Chondrocyte (in vitro differentiated cells): ENCODE results near the gene DUSP10. TPM values are rescaled to one million over a fixed set of nuclear protein-coding genes. Genes with fewer than 3 reads are reported as not detected.
A peak's percentile ranks its signal among the peaks of the same experiment; 100 is the strongest.

ENCODE experiments used
- DNase-seq: peaks from one replicate; pipeline ENCODE4 v3.0.0; 2021; ENCODE audit warnings: mixed read lengths, low spot score
- H3K27ac Mint-ChIP-seq: one replicate; pipeline ENCODE4 v1.8.0; 2021; ENCODE audit warnings: mild to moderate bottlenecking, moderate library complexity, mixed read lengths; ENCODE audit not compliant: unreplicated experiment
- H3K27me3 Mint-ChIP-seq: 2 replicates; pipeline ENCODE4 v1.8.0; 2021; ENCODE audit warnings: low read depth, mixed read lengths
- H3K36me3 Mint-ChIP-seq: 2 replicates; pipeline ENCODE4 v1.8.0; 2021; ENCODE audit warnings: low read depth, mixed read lengths
- H3K4me1 Mint-ChIP-seq: 2 replicates; pipeline ENCODE4 v1.8.0; 2021; ENCODE audit warnings: low read depth, mild to moderate bottlenecking, mixed read lengths
- H3K4me3 Mint-ChIP-seq: one replicate; pipeline ENCODE4 v1.8.0; 2021; ENCODE audit warnings: mild to moderate bottlenecking, moderate library complexity, mixed read lengths; ENCODE audit not compliant: unreplicated experiment
- H3K9me3 Mint-ChIP-seq: 2 replicates; pipeline ENCODE4 v1.8.0; 2021; ENCODE audit warnings: low read depth, mixed read lengths
- total RNA-seq: library from RNA; stranded (reverse); gene quantifications from 3 replicates; pipeline ENCODE4 v1.2.1, GENCODE V29; 2021
- TF ChIP-seq, protein P1 (sequence below): fragments of 200-600 bp; sonication (generic); IDR thresholded peaks from 2 replicates; pipeline ENCODE4 v1.5.0; 2021; ENCODE audit warnings: antibody characterized with exemption, mild to moderate bottlenecking, moderate library complexity

DUSP10 gene
- total RNA-seq, 1 donor from 2014 or later = 4.1 TPM

DNA sequence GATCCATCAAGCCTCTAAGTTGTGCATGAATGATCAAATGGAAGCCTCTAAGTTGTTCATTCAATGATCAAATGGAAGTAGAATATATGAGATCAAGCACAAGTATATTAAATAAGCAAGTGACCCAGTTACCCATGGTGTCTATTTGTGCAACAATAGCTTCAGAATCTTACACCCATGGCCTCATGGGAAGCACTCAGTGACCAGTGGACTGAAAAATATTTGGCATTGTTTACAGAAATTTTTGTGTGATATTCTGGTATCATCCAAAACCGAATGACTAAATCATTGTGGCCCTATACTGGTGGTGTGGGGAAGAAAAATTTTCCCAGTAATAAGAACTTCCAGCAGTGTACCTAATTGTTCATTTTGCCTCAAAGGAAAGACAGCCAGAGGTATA lies 46.6 kb downstream of the DUSP10 start:
- Mint-ChIP-seq H3K4me1 (peaks cover 3% of the 10 kb centered on the region), H3K4me3 (no peak overlapping the region), H3K27ac (no peak overlapping the region), H3K9me3 (peaks cover 11% of the 10 kb centered on the region), H3K36me3 (no peaks in the 10 kb centered on the region), H3K27me3 (no peaks in the 10 kb centered on the region)
- TF ChIP-seq, protein P1, sequence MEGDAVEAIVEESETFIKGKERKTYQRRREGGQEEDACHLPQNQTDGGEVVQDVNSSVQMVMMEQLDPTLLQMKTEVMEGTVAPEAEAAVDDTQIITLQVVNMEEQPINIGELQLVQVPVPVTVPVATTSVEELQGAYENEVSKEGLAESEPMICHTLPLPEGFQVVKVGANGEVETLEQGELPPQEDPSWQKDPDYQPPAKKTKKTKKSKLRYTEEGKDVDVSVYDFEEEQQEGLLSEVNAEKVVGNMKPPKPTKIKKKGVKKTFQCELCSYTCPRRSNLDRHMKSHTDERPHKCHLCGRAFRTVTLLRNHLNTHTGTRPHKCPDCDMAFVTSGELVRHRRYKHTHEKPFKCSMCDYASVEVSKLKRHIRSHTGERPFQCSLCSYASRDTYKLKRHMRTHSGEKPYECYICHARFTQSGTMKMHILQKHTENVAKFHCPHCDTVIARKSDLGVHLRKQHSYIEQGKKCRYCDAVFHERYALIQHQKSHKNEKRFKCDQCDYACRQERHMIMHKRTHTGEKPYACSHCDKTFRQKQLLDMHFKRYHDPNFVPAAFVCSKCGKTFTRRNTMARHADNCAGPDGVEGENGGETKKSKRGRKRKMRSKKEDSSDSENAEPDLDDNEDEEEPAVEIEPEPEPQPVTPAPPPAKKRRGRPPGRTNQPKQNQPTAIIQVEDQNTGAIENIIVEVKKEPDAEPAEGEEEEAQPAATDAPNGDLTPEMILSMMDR = no peak
- no peak for DNase-seq

DNA sequence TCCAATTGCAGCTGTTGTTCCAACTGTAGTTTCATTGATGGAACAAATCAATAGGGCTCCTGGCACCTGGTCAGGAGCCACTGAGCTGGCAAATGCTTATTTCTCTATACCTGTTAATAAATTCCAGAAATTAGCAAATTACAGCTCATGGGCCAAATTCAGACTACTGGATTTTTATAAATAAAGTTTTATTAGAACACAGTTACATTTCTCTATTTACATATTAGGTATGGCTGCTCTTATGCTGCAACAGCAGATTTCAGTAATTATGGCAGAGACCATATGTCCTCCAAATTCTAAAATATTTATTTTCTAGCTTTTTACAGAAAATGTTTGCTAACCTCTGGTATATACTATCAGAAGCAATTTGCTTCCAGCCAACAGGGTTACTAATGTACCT lies 47.8 kb downstream of the DUSP10 start:
- TF ChIP-seq, protein P1 = no peak

DNA sequence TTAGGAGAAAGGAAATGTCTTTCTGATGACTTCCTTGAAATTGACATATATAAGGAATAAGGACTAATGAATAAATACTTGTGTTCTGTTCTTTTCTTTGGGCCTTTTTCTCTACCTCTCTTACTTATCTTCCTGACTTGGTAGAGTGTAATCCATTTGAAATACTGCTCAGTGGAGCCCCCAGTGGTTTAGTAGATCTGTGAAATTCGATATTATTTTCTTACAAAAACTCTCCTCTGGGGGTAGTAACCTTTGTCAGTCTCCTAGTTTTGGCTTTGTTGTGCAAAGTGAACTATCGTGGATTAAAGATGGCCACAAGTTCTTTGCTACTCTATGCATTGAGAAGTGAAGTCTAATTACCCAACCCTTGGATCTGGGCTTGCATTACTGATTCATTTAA lies 48.8 kb downstream of the DUSP10 start:
- Mint-ChIP-seq H3K4me3 (no peak overlapping the region), H3K27ac (no peak overlapping the region), H3K36me3 (no peaks in the 10 kb centered on the region), H3K27me3 (no peaks in the 10 kb centered on the region), H3K4me1 (no peaks in the 10 kb centered on the region), H3K9me3 (peaks cover 11% of the 10 kb centered on the region)
- TF ChIP-seq, protein P1 = peak; percentile 34
- no peak for DNase-seq

More for the DNA sequence above, 47.8 kb downstream of the DUSP10 start:
- Mint-ChIP-seq H3K4me3 (no peak overlapping the region), H3K4me1 (no peaks in the 10 kb centered on the region), H3K27ac (no peak overlapping the region), H3K36me3 (no peaks in the 10 kb centered on the region), H3K27me3 (no peaks in the 10 kb centered on the region), H3K9me3 (peaks cover 11% of the 10 kb centered on the region)
- no peak for DNase-seq

DNA sequence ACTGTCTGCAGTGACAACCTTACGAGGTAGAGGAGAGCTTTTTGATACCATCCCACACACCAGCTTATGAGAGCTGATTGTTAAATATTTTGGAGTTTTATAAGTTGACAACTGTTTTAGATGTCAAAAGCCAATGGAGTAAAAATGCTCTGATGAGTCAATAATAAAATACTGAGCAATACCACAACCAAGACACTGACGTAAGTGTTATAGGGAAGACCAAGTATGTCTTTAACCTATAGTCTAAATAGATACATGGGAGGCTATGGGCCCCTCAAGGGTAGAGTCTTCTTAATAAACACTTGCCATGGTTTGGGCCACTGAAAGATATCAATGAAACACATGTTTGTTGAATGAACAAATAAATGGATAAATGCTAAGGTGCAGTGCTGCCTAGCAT lies 49.2 kb downstream of the DUSP10 start:
- TF ChIP-seq, protein P1 = no peak
- no peak for DNase-seq
- Mint-ChIP-seq H3K27ac (no peak overlapping the region), H3K9me3 (peaks cover 11% of the 10 kb centered on the region), H3K36me3 (no peaks in the 10 kb centered on the region), H3K4me1 (no peaks in the 10 kb centered on the region), H3K27me3 (no peaks in the 10 kb centered on the region), H3K4me3 (no peak overlapping the region)

DNA sequence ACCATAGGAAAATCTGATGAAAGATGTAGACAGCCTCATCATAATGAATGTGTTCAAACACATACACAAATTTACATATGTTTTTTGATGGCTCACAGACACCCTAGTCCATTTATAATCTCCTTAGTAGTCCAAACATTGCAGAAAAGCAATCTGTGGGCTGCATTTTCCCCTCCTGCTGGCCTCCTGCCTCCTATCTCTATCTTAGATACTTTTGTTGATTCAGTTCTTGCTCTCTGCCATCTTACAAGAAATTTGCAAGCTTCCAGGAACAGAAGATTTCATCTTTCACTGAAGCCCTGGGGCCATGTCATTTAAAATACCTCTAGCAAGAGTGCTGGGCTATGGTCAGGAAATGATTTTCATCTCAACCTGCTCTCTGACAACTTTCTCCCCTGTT lies 50.6 kb downstream of the DUSP10 start:
- peaks cover 9% of the 10 kb centered on the region for H3K9me3 Mint-ChIP-seq
- H3K4me3 Mint-ChIP-seq = no peak overlapping the region
- no peak overlapping the region for H3K27ac Mint-ChIP-seq
- H3K4me1 Mint-ChIP-seq = no peaks in the 10 kb centered on the region
- no peak for DNase-seq
- no peaks in the 10 kb centered on the region for H3K27me3 Mint-ChIP-seq
- TF ChIP-seq, protein P1 = no peak
- H3K36me3 Mint-ChIP-seq = no peaks in the 10 kb centered on the region
